H1 (cell line): ENCODE measurements around the gene VSIG2. TPM values are rescaled to one million over a fixed set of nuclear protein-coding genes. Genes with fewer than 3 reads are reported as not detected.

ENCODE experiments used
- CTCF ChIA-PET: fragments of 300-600 bp; sonication (Branson Sonifier 250); formaldehyde crosslinking; loops from one replicate; lab custom pipeline; 2021; ENCODE audit not compliant: partially characterized antibody; lab: Charles Lee
- POLR2A ChIA-PET: fragments of 300-600 bp; sonication (Branson Sonifier 250); formaldehyde crosslinking; loops from one replicate; lab custom pipeline; 2021; ENCODE audit warnings: inconsistent platforms; ENCODE audit not compliant: partially characterized antibody; lab: Charles Lee
- DNase-seq, 2 experiments: peaks; one replicate each; pipeline versions ENCODE4 v3.0.0 to v3.0.0-alpha.2; 2010 to 2022; ENCODE audit warnings: low spot score in 2 of 2, low read depth in 1 of 2, mixed read lengths in 1 of 2
- FAIRE-seq: peaks from 2 replicates; lab custom pipeline; 2011; peaks lifted over from hg19 to GRCh38; lab: Jason Lieb, UNC
- H2AFZ ChIP-seq: 2 replicates; pipeline ENCODE4 v1.8.1; 2012; ENCODE audit warnings: low read length, inconsistent platforms
- H2AK5ac ChIP-seq: 2 replicates; pipeline ENCODE4 v1.6.1; 2013; ENCODE audit warnings: low read depth, low read length
- H2BK120ac ChIP-seq: replicated peaks from 2 replicates; pipeline ENCODE3; 2013; ENCODE audit warnings: low read depth, low read length, inconsistent platforms
- H2BK12ac ChIP-seq: 2 replicates; pipeline ENCODE4 v1.6.1; 2013; ENCODE audit warnings: low read depth, low read length
- H2BK15ac ChIP-seq: 2 replicates; pipeline ENCODE4 v1.6.1; 2013; ENCODE audit warnings: low read length
- H2BK20ac ChIP-seq: 2 replicates; pipeline ENCODE4 v1.6.1; 2013; ENCODE audit warnings: low read length
- H2BK5ac ChIP-seq: 2 replicates; pipeline ENCODE4 v1.6.1; 2013; ENCODE audit warnings: low read depth, low read length
- H3K14ac ChIP-seq: 2 replicates; pipeline ENCODE4 v1.6.1; 2013; ENCODE audit warnings: inconsistent platforms; ENCODE audit not compliant: insufficient read length
- H3K18ac ChIP-seq: 2 replicates; pipeline ENCODE4 v1.6.1; 2013; ENCODE audit warnings: low read length; ENCODE audit errors: extremely low read depth
- H3K23ac ChIP-seq: 2 replicates; pipeline ENCODE4 v1.6.1; 2013; ENCODE audit warnings: inconsistent platforms; ENCODE audit not compliant: insufficient read length
- H3K23me2 ChIP-seq: 2 replicates; pipeline ENCODE4 v1.6.1; 2013; ENCODE audit warnings: low read depth, low read length
- H3K27ac ChIP-seq: 2 replicates; pipeline ENCODE4 v1.6.1; 2011; ENCODE audit warnings: low read depth, low read length, inconsistent platforms
- H3K27me3 ChIP-seq, 4 experiments: replicated peaks in 1 of 4; 1 replicate in 1 of 4; 2 replicates in 3 of 4; pipeline versions ENCODE4 v1.6.1 to v1.8.1; 2011 to 2013; ENCODE audit warnings: low read length in 3 of 4, mild to moderate bottlenecking in 3 of 4, inconsistent platforms in 2 of 4, mixed read lengths in 2 of 4, moderate library complexity in 1 of 4; ENCODE audit not compliant: control insufficient read depth in 3 of 4, insufficient read depth in 3 of 4; ENCODE audit errors: extremely low read depth in 1 of 4
- H3K36me3 ChIP-seq, 4 experiments: 2 replicates each; pipeline versions ENCODE4 v1.6.1 to v1.8.1; 2011 to 2013; ENCODE audit warnings: mild to moderate bottlenecking in 4 of 4, low read length in 3 of 4, moderate library complexity in 2 of 4, control low read depth in 1 of 4, inconsistent platforms in 1 of 4; ENCODE audit not compliant: insufficient read depth in 4 of 4, control insufficient read depth in 2 of 4
- H3K4ac ChIP-seq: replicated peaks from 2 replicates; pipeline ENCODE3; 2013; ENCODE audit warnings: low read length, low read depth, mixed read lengths, inconsistent platforms; ENCODE audit not compliant: insufficient read length
- H3K4me1 ChIP-seq, 4 experiments: replicated peaks in 1 of 4; 1 replicate in 1 of 4; 2 replicates in 3 of 4; pipeline versions ENCODE4 v1.6.1 to v1.8.1; 2011 to 2013; ENCODE audit warnings: low read length in 3 of 4, inconsistent platforms in 2 of 4, mixed read lengths in 1 of 4; ENCODE audit not compliant: insufficient read depth in 4 of 4, control insufficient read depth in 3 of 4
- H3K4me2 ChIP-seq, 2 experiments: 2 replicates each; pipeline versions ENCODE4 v1.6.1 to v1.8.1; 2011 to 2013; ENCODE audit warnings: low read depth in 2 of 2, low read length in 2 of 2, control low read depth in 1 of 2, inconsistent platforms in 1 of 2, mild to moderate bottlenecking in 1 of 2; ENCODE audit not compliant: insufficient read depth in 1 of 2
- H3K4me3 ChIP-seq, 4 experiments: fragments of 200-600, 300-600 bp in 1 of 4; sonication (generic), shearing (Covaris generic), sonication (Bioruptor Twin) in 1 of 4; 2 replicates each; pipeline versions ENCODE4 v1.5.1 to v1.8.1; 2011 to 2016; ENCODE audit warnings: low read length in 4 of 4, low read depth in 3 of 4, control low read depth in 2 of 4, inconsistent platforms in 2 of 4, mild to moderate bottlenecking in 2 of 4, mixed read lengths in 1 of 4, moderate library complexity in 1 of 4; ENCODE audit not compliant: insufficient read depth in 2 of 4; ENCODE audit errors: extremely low read depth in 1 of 4
- H3K56ac ChIP-seq: replicated peaks from 2 replicates; pipeline ENCODE3; 2013; ENCODE audit warnings: low read depth, mild to moderate bottlenecking, mixed read lengths, low read length, inconsistent platforms; ENCODE audit not compliant: insufficient read length
- H3K79me1 ChIP-seq: 2 replicates; pipeline ENCODE4 v1.6.1; 2013; ENCODE audit warnings: low read depth, low read length, control low read depth
- H3K79me2 ChIP-seq, 2 experiments: 2 replicates each; pipeline versions ENCODE4 v1.6.1 to v1.8.1; 2012 to 2013; ENCODE audit warnings: low read length in 2 of 2, mild to moderate bottlenecking in 2 of 2, inconsistent platforms in 1 of 2; ENCODE audit not compliant: insufficient read depth in 2 of 2, control insufficient read depth in 1 of 2
- H3K9ac ChIP-seq, 4 experiments: replicated peaks in 1 of 4; 1 replicate in 1 of 4; 2 replicates in 3 of 4; pipeline versions ENCODE4 v1.6.1 to v1.8.1; 2011 to 2013; ENCODE audit warnings: low read depth in 3 of 4, low read length in 3 of 4, control low read depth in 2 of 4, mild to moderate bottlenecking in 2 of 4, moderate library complexity in 2 of 4, inconsistent platforms in 1 of 4; ENCODE audit errors: extremely low read depth in 1 of 4
- H3K9me3 ChIP-seq, 2 experiments: 2 replicates each; pipeline versions ENCODE4 v1.6.1 to v1.8.1; 2012 to 2013; ENCODE audit warnings: mild to moderate bottlenecking in 2 of 2, moderate library complexity in 2 of 2, control low read depth in 1 of 2, inconsistent platforms in 1 of 2, low read depth in 1 of 2, low read length in 1 of 2, mixed read lengths in 1 of 2; ENCODE audit not compliant: insufficient read depth in 2 of 2
- H4K20me1 ChIP-seq, 2 experiments: replicated peaks in 1 of 2; 2 replicates each; pipeline versions ENCODE3 to v1.8.1; 2011 to 2013; ENCODE audit warnings: inconsistent platforms in 2 of 2, low read length in 2 of 2, mild to moderate bottlenecking in 1 of 2; ENCODE audit not compliant: insufficient read depth in 2 of 2, control insufficient read depth in 1 of 2
- H4K5ac ChIP-seq: 2 replicates; pipeline ENCODE4 v1.6.1; 2013; ENCODE audit warnings: low read length, low read depth, mixed read lengths, inconsistent platforms; ENCODE audit not compliant: insufficient read length
- H4K8ac ChIP-seq: 2 replicates; pipeline ENCODE4 v1.8.0; 2013; ENCODE audit warnings: mild to moderate bottlenecking, moderate library complexity, low read length, inconsistent platforms; ENCODE audit not compliant: insufficient read depth; ENCODE audit errors: extremely low read depth
- H4K91ac ChIP-seq: replicated peaks from 2 replicates; pipeline ENCODE3; 2013; ENCODE audit warnings: low read length, mixed read lengths, inconsistent platforms; ENCODE audit not compliant: insufficient read length
- EGR1 ChIP-seq: IDR thresholded peaks from 2 replicates; pipeline ENCODE4 v1.6.1; 2011; ENCODE audit warnings: low read depth, low read length, borderline replicate concordance
- FOSL1 ChIP-seq: IDR thresholded peaks from 2 replicates; pipeline ENCODE4 v1.6.1; 2011; ENCODE audit warnings: mild to moderate bottlenecking, low read depth, low read length, moderate library complexity; ENCODE audit not compliant: insufficient read depth
- JUN ChIP-seq: IDR thresholded peaks from 2 replicates; pipeline ENCODE4 v1.6.1; 2011; ENCODE audit warnings: low read depth, mild to moderate bottlenecking, improper control_type of control experiment, low read length
- JUND ChIP-seq: IDR thresholded peaks from 2 replicates; pipeline ENCODE4 v1.6.1; 2011; ENCODE audit warnings: mild to moderate bottlenecking, improper control_type of control experiment, low read length
- MAFK ChIP-seq: IDR thresholded peaks from 2 replicates; pipeline ENCODE4 v1.6.1; 2012; ENCODE audit warnings: low read depth, mild to moderate bottlenecking, improper control_type of control experiment, low read length
- MAX ChIP-seq: IDR thresholded peaks from 2 replicates; pipeline ENCODE4 v1.6.1; 2012; ENCODE audit warnings: inconsistent platforms
- NANOG ChIP-seq: IDR thresholded peaks from 2 replicates; pipeline ENCODE4 v1.6.1; 2011; ENCODE audit warnings: low read length, low read depth, mild to moderate bottlenecking, inconsistent platforms; ENCODE audit not compliant: insufficient read depth, poor library complexity, severe bottlenecking
- NRF1 ChIP-seq: IDR thresholded peaks from 2 replicates; pipeline ENCODE4 v1.6.1; 2011; ENCODE audit warnings: mild to moderate bottlenecking, low read depth, low read length, improper control_type of control experiment
- RAD21 ChIP-seq, 2 experiments: IDR thresholded peaks in 1 of 2; conservative IDR thresholded peaks in 1 of 2; 2 replicates each; pipeline ENCODE4 v1.6.1; 2011; ENCODE audit warnings: low read depth in 2 of 2, low read length in 2 of 2, improper control_type of control experiment in 1 of 2, inconsistent platforms in 1 of 2, mild to moderate bottlenecking in 1 of 2, moderate library complexity in 1 of 2
- RNF2 ChIP-seq: fragments of 200-900, 300-1000 bp; sonication (generic); IDR thresholded peaks from 2 replicates; pipeline ENCODE4 v1.7.1; 2016; ENCODE audit warnings: borderline replicate concordance, low read depth, mild to moderate bottlenecking, antibody characterized with exemption, low read length; ENCODE audit not compliant: poor library complexity, severe bottlenecking; ENCODE audit errors: missing control alignments
- SP2 ChIP-seq: IDR thresholded peaks from 2 replicates; pipeline ENCODE4 v1.6.1; 2012; ENCODE audit warnings: mild to moderate bottlenecking, low read length, inconsistent platforms
- SP4 ChIP-seq: IDR thresholded peaks from 2 replicates; pipeline ENCODE4 v1.6.1; 2012; ENCODE audit warnings: low read length, inconsistent platforms
- TEAD4 ChIP-seq: IDR thresholded peaks from 2 replicates; pipeline ENCODE4 v1.6.1; 2012; ENCODE audit warnings: low read depth, low read length, inconsistent platforms, mixed read lengths
- WGBS, 2 experiments: shearing (Covaris generic) in 1 of 2; methylation state at CpG; one replicate each; pipeline versions ENCODE4 v1.1.6 to v1.1.7; 2013 to 2015; ENCODE audit warnings: low lambda C conversion rate in 2 of 2, mixed read lengths in 2 of 2, inconsistent platforms in 1 of 2, low coverage in 1 of 2, missing lambda C conversion rate in 1 of 2; ENCODE audit not compliant: insufficient replicate concordance in 2 of 2, insufficient coverage in 1 of 2, insufficient read length in 1 of 2; ENCODE audit errors: extremely low coverage in 1 of 2, missing lambda C conversion rate in 1 of 2; 5-methylcytosine and 5-hydroxymethylcytosine counted together
- polyA plus RNA-seq, 7 experiments: library from polyadenylated mRNA; depleted of rRNA in 3 of 7; stranded (reverse) in 5 of 7; unstranded in 2 of 7; fragments of >200 nt in 5 of 7; fragments of 200-250 nt in 2 of 7; gene quantifications; 1 replicate in 5 of 7; 2 replicates in 1 of 7; 4 replicates in 1 of 7; pipeline versions ENCODE4 v1.2.1 to v1.2.3, GENCODE V29; 2011 to 2013; ENCODE audit warnings: missing spikeins in 2 of 7, mixed read lengths in 2 of 7
- total RNA-seq: library from RNA; stranded (reverse); fragmentation: NEBNext Ultra II Directional; extraction: Animal tissue kit (Norgen Biotek cat#: 25700); gene quantifications from 2 replicates; pipeline ENCODE4 v1.2.1, GENCODE V29; 2021

Gene VSIG2
- total and polyA plus RNA-seq, 2 of the 8 experiments (the other 6 are each of a cell fraction or from before 2014, with no cell fraction given): 0.18 TPM; not detected in 1

GRCh38 chr11:124766156-124766555, 14.1 kb upstream of the VSIG2 start:
- H3K23ac ChIP-seq: no peak overlapping the region
- DNase-seq (no peak), FAIRE-seq (no peak)
- H4K8ac ChIP-seq: no peak overlapping the region
- no peak overlapping the region for H3K4ac ChIP-seq
- peaks cover 13% of the 10 kb centered on the region; the same call in 1 of the 2 replicates for H3K23me2 ChIP-seq
- H3K9me3 ChIP-seq: no peaks in the 10 kb centered on the region
- peaks cover 2 to 23% (median 8%) of the 10 kb centered on the region in 4 experiments; a peak in 4 of 8 replicates for H3K36me3 ChIP-seq
- H3K79me2 ChIP-seq: no peaks in the 10 kb centered on the region
- H3K14ac ChIP-seq: no peak overlapping the region
- H3K27ac ChIP-seq: no peak overlapping the region
- H2BK12ac ChIP-seq: no peak overlapping the region
- peaks cover 6 to 21% of the 10 kb centered on the region in 2 experiments for H4K20me1 ChIP-seq
- H2BK20ac ChIP-seq: no peak overlapping the region
- H3K4me1 ChIP-seq: peaks cover 0 to 12% (median 7%) of the 10 kb centered on the region in 4 experiments; a peak in 6 of 7 replicates
- no peak overlapping the region for H3K4me2 ChIP-seq
- no peak overlapping the region for H2BK5ac ChIP-seq
- H3K18ac ChIP-seq: no peak overlapping the region
- H3K27me3 ChIP-seq: peaks cover 11 to 22% (median 19%) of the 10 kb centered on the region in 4 experiments
- H3K79me1 ChIP-seq: no peaks in the 10 kb centered on the region
- WGBS, 2 experiments: 97% methylated on average over 2 of the region's 2 CpGs; no CpG with 5 or more reads in 1 of the 2 experiments
- ChIA-PET POLR2A (interaction anchor here (0.6 to 1.1 kb wide), 2 partner anchors 9 to 93 kb away, joined by 3 read pairs; partner anchors contain the start of genes SIAE and SPA17), CTCF (interaction anchor here (0.6 to 28.0 kb wide), 16 partner anchors 12 to 924 kb away, joined by 3 to 382 read pairs (median 7); partner anchors contain the start of genes MSANTD2, NRGN and ROBO3)
- H4K5ac ChIP-seq: no peak overlapping the region
- H3K9ac ChIP-seq: no peak overlapping the region
- no peak overlapping the region for H3K56ac ChIP-seq
- H2AK5ac ChIP-seq: no peak overlapping the region
- H3K4me3 ChIP-seq: no peak overlapping the region
- no peak overlapping the region for H4K91ac ChIP-seq
- H2BK15ac ChIP-seq: no peak overlapping the region
- H2BK120ac ChIP-seq: no peak overlapping the region
- H2AFZ ChIP-seq: no peak overlapping the region
- TF ChIP-seq FOSL1 (no peak), JUND (no peak), NANOG (no peak), JUN (no peak), SP2 (no peak), MAFK (no peak), TEAD4 (no peak), RAD21 (IDR thresholded peaks at IDR 0.05 in 1 of 2, conservative IDR thresholded peaks at IDR 0.05 in 1 of 2; ENCODE audit: low read depth in 2 of 2, low read length in 2 of 2) (no peak), NRF1 (no peak), RNF2 (no peak), SP4 (no peak), EGR1 (no peak), MAX (no peak)
